SJCRH30 (cell line): ENCODE results near the gene SUN2. TPM values are rescaled to one million over a fixed set of nuclear protein-coding genes. Genes with fewer than 3 reads are reported as not detected.
"Not testable (repeated sequence)": the region's sequence is repeated elsewhere in the genome, so short reads cannot be mapped to it uniquely, and the experiment has no call there.

Experiments
- DNase-seq, 2 experiments: peaks; one replicate each; pipeline ENCODE4 v3.0.0-alpha.2; 2015 to 2020
- H3K27ac ChIP-seq: fragments of 250-450 bp; sonication (Bioruptor Pico); 2 replicates; pipeline ENCODE4 v1.5.1; 2020; ENCODE audit warnings: mild to moderate bottlenecking, moderate library complexity
- H3K27me3 ChIP-seq: fragments of 250-450 bp; sonication (Bioruptor Pico); 2 replicates; pipeline ENCODE4 v1.5.1; 2020; ENCODE audit warnings: mild to moderate bottlenecking, moderate library complexity
- H3K36me3 ChIP-seq: fragments of 250-450 bp; sonication (Bioruptor Pico); 2 replicates; pipeline ENCODE4 v1.5.1; 2020; ENCODE audit warnings: mild to moderate bottlenecking, moderate library complexity
- H3K4me1 ChIP-seq: fragments of 250-450 bp; sonication (Bioruptor Pico); 2 replicates; pipeline ENCODE4 v1.5.1; 2020; ENCODE audit warnings: mild to moderate bottlenecking, moderate library complexity
- H3K4me3 ChIP-seq: fragments of 250-450 bp; sonication (Bioruptor Pico); 2 replicates; pipeline ENCODE4 v1.5.1; 2020; ENCODE audit warnings: mild to moderate bottlenecking, moderate library complexity
- H3K9me3 ChIP-seq: fragments of 250-450 bp; sonication (Bioruptor Pico); replicated peaks from 2 replicates; pipeline ENCODE4 v1.5.1; 2020; ENCODE audit warnings: mild to moderate bottlenecking, moderate library complexity
- total RNA-seq: library from RNA; depleted of rRNA; stranded (reverse); fragments of >200 nt; shearing (Covaris generic); gene quantifications from 2 replicates; pipeline ENCODE4 v1.2.3, GENCODE V29; 2014; rRNA removed

Gene SUN2, protein sequence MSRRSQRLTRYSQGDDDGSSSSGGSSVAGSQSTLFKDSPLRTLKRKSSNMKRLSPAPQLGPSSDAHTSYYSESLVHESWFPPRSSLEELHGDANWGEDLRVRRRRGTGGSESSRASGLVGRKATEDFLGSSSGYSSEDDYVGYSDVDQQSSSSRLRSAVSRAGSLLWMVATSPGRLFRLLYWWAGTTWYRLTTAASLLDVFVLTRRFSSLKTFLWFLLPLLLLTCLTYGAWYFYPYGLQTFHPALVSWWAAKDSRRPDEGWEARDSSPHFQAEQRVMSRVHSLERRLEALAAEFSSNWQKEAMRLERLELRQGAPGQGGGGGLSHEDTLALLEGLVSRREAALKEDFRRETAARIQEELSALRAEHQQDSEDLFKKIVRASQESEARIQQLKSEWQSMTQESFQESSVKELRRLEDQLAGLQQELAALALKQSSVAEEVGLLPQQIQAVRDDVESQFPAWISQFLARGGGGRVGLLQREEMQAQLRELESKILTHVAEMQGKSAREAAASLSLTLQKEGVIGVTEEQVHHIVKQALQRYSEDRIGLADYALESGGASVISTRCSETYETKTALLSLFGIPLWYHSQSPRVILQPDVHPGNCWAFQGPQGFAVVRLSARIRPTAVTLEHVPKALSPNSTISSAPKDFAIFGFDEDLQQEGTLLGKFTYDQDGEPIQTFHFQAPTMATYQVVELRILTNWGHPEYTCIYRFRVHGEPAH
- 67.3 TPM in 2 replicates for total RNA-seq

DNA sequence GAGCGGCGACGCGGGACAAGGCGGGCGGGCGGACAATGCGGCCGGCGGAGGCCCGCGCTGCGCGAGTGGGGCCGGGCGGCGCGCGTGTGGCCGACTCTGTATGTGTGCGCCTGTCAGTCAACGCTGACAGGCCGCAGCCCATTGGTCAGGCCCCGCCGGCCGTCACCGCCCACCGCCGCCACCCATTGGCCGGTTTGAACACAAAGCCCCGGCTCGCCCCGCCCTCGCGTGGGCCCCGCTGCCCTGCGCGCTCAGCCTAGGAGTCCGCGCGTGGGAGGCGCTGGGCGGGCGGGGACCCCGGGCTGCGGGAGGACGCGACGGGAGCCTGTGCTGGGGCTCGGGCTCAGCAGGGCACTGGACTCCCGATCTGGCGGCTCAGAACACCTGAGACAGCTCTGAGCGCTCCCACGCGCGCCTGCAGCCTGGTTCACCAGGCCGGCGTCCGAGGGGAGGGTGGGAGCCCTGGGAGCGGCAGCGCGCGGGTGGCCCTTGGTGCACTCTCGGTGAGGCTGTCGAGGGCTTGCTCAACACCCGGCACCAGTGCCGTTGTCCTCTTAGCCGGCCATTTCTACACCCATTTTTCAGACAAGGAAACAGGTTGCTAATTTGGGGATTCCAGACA lies at the start of gene SUN2:
TSS of gene SUN2 (minus strand) at position 88 of the 622 bp plus-strand sequence. CDS start 3,370 bp downstream, outside the sequence.
- peak; percentile 80 to 82 for DNase-seq
- peaks cover 33% of the 10 kb centered on the region for H3K4me1 ChIP-seq
- H3K36me3 ChIP-seq, result no peaks in the 10 kb centered on the region; the same call in 1 of the 2 replicates
- no peaks in the 10 kb centered on the region for H3K27me3 ChIP-seq
- no peaks in the 10 kb centered on the region for H3K9me3 ChIP-seq
- peak within 1 kb of the TSS; percentile 91 for H3K4me3 ChIP-seq
- peak within 1 kb of the TSS; percentile 72 for H3K27ac ChIP-seq

- not testable (repeated sequence) for H3K4me3 ChIP-seq, H3K27me3 ChIP-seq, H3K4me1 ChIP-seq, H3K36me3 ChIP-seq, H3K27ac ChIP-seq, DNase-seq, H3K9me3 ChIP-seq
Observed at GRCh38 chr22:38805041-38805593, 49.3 kb upstream of the SUN2 start.

- Histone ChIP-seq H3K27ac (no peak overlapping the region), H3K4me3 (no peak overlapping the region), H3K4me1 (no peaks in the 10 kb centered on the region), H3K9me3 (no peaks in the 10 kb centered on the region), H3K27me3 (no peaks in the 10 kb centered on the region), H3K36me3 (no peaks in the 10 kb centered on the region)
- no peak for DNase-seq
Observed at GRCh38 chr22:38802671-38803121, 46.9 kb upstream of the SUN2 start.

- Histone ChIP-seq H3K27me3 (no peaks in the 10 kb centered on the region), H3K4me3 (no peak overlapping the region), H3K27ac (no peak overlapping the region), H3K9me3 (no peaks in the 10 kb centered on the region), H3K36me3 (no peaks in the 10 kb centered on the region), H3K4me1 (no peaks in the 10 kb centered on the region)
- DNase-seq, result peak; percentile 9 to 12
Observed at GRCh38 chr22:38799265-38800002, 43.6 kb upstream of the SUN2 start.

DNA sequence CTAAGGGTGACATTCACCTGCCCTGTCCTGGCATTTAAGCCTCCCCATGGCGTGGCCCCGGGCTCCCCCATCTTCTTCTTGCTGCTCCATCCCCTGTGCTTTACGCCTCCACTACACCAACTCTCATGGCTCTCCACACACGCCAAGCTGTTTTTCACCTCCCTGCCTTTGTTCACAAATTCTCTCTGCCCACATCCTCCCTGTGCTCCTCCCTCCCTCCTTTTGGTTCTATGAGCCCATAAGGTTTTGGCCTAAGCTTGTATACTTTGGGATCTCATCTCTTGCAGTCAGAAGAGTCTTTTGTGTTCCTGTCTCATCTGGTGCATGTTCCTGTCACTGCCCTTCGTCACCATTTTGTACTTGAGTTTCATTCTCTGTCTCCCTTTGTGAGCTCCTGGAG lies 42.7 kb upstream of the SUN2 start:
- Histone ChIP-seq H3K36me3 (no peaks in the 10 kb centered on the region), H3K4me3 (no peak overlapping the region), H3K4me1 (no peaks in the 10 kb centered on the region), H3K27ac (no peak overlapping the region), H3K27me3 (no peaks in the 10 kb centered on the region), H3K9me3 (no peaks in the 10 kb centered on the region)
- no peak for DNase-seq

- Histone ChIP-seq H3K27me3 (no peaks in the 10 kb centered on the region), H3K27ac (no peak overlapping the region), H3K9me3 (no peaks in the 10 kb centered on the region), H3K36me3 (no peaks in the 10 kb centered on the region), H3K4me1 (peaks cover 4% of the 10 kb centered on the region; the same call in 1 of the 2 replicates), H3K4me3 (no peak overlapping the region)
- no peak for DNase-seq
Observed at GRCh38 chr22:38796262-38796957, 40.6 kb upstream of the SUN2 start.

- no peak for DNase-seq
- H3K9me3 ChIP-seq, result no peaks in the 10 kb centered on the region
- H3K36me3 ChIP-seq, result no peaks in the 10 kb centered on the region
- no peak overlapping the region for H3K27ac ChIP-seq
- no peaks in the 10 kb centered on the region for H3K27me3 ChIP-seq
- no peak overlapping the region for H3K4me3 ChIP-seq
- peaks cover 4% of the 10 kb centered on the region; the same call in 1 of the 2 replicates for H3K4me1 ChIP-seq
Observed at GRCh38 chr22:38795569-38795968, 39.8 kb upstream of the SUN2 start.

DNA sequence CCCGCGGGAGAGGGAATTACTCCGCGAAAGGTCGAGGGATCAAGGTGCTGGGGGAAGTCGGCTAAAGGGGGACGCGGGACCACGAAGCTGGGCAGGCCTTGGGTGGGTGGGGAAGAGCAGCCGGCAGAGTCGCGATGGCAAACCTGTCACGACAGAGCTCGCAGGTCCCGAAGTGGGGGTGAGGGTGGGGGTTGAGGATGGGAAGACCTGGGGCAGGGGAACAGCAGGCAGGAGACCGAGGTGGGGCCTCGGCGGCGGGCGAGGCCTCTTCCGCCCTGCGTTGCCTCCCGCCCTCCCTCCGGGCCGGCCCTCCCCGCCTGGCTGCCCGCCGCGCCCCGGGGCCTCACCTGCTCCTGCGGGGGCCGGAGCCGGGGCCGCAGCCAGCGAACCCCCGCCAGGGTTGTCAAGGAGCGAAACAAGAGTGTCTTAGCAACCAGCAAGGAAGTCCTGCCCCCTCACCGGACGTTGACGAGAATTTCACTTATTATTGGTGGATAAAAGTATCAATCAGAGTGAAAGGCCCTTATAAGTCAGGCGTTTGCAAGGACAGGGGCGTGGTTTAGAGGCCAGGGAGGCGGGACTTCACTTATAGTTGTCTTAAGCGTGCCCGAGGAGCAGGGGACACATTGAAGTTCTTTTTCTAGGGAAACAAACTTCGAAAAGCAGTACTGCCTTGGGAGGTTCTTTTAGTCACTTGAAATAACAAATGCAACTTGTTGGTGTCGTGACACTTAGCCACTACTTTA lies 38.1 kb upstream of the SUN2 start, which contains the start of gene DNAL4:
TSS of gene DNAL4 (minus strand) at position 423 of the 746 bp plus-strand sequence. CDS start 11,412 bp downstream, outside the sequence.
- Histone ChIP-seq H3K27me3 (no peaks in the 10 kb centered on the region), H3K27ac (peak within 1 kb of the TSS; percentile 33; the same call in 1 of the 2 replicates), H3K4me1 (peaks cover 6% of the 10 kb centered on the region; the same call in 1 of the 2 replicates), H3K36me3 (no peaks in the 10 kb centered on the region), H3K9me3 (no peaks in the 10 kb centered on the region), H3K4me3 (peak within 1 kb of the TSS; percentile 73)
- DNase-seq, result peak; percentile 92 to 97

DNA sequence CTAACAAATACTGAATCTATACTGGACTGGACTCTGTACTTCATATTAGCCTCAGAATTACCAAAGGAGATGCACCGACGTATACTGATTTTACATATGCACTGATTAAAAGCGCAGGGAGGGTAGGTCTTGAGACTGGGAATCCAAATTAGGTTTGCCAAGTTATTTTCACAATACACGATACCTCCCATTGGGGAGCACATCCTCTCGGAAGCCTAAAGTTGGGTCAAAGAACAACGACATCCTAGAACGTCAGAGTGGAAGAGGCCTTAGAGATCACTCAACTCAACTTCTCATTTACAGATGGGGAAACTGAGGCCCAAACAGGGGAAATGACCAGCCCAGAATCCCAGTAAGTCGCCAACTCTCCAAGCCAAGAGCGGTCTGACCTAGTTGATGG lies 37.5 kb upstream of the SUN2 start:
- Histone ChIP-seq H3K27me3 (no peaks in the 10 kb centered on the region), H3K27ac (peak overlapping the region; percentile 33; the same call in 1 of the 2 replicates), H3K9me3 (no peaks in the 10 kb centered on the region), H3K4me1 (peaks cover 10% of the 10 kb centered on the region; the same call in 1 of the 2 replicates), H3K4me3 (peak overlapping the region; percentile 73), H3K36me3 (no peaks in the 10 kb centered on the region)
- no peak for DNase-seq

DNA sequence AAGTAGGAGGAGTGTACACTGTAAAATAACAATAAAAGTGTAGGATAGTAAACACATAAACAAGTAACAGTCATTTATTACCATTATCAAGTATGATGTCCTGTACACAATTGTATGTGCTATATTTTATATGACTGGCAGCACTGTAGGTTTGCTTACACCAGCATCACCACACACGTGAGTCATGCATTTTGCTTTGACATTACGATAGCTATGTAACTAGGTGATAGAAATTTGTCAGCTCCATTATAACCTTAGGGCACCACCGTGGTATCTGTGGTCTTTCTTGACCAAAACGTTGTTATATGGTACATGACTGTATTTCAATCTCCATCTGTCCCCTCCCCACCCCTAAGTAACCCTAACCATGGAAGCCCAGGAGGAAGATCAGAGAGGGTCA lies 37.0 kb upstream of the SUN2 start:
- Histone ChIP-seq H3K9me3 (no peaks in the 10 kb centered on the region), H3K4me3 (no peak overlapping the region), H3K27me3 (no peaks in the 10 kb centered on the region), H3K4me1 (peaks cover 14% of the 10 kb centered on the region; the same call in 1 of the 2 replicates), H3K27ac (no peak overlapping the region), H3K36me3 (no peaks in the 10 kb centered on the region)
- no peak for DNase-seq

GRCh38 chr22:38789606-38790005 lies 33.8 kb upstream of the SUN2 start:
- H3K9me3 ChIP-seq, result no peaks in the 10 kb centered on the region
- DNase-seq, result no peak
- peaks cover 14% of the 10 kb centered on the region; the same call in 1 of the 2 replicates for H3K4me1 ChIP-seq
- no peaks in the 10 kb centered on the region for H3K27me3 ChIP-seq
- H3K4me3 ChIP-seq, result no peak overlapping the region
- H3K27ac ChIP-seq, result no peak overlapping the region
- H3K36me3 ChIP-seq, result no peaks in the 10 kb centered on the region

DNA sequence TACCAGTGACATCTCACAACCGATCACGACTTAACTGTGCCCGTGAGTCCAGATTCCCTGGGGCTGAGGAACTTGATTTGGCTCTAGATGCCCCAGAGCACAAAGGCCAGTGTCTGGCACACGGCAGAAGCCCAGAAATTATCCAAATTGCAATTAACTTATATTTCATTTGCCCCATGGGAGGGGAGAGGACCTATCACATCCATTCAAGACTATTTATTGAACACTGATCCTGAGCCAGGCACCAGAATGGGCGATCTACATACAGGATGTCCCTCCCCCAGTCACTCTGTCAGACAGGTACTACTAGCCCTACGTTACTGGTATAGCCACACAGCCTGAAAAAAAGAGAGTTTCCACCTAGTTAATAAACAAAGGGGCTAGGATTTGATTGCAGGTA lies 33.0 kb upstream of the SUN2 start:
- Histone ChIP-seq H3K4me3 (no peak overlapping the region), H3K27ac (peak overlapping the region; percentile 57), H3K36me3 (no peaks in the 10 kb centered on the region), H3K9me3 (no peaks in the 10 kb centered on the region), H3K4me1 (peaks cover 14% of the 10 kb centered on the region; the same call in 1 of the 2 replicates), H3K27me3 (no peaks in the 10 kb centered on the region)
- no peak for DNase-seq
